HG03159 (cell line): Measurements from ENCODE around the gene CENPB.

Experiments
- ATAC-seq: cut with Tn5 transposase; IDR thresholded peaks from one replicate; pipeline ENCODE4 v1.9.1; 2021; ENCODE audit warnings: mild to moderate bottlenecking, moderate library complexity; ENCODE audit not compliant: unreplicated experiment

The CENPB gene

DNA sequence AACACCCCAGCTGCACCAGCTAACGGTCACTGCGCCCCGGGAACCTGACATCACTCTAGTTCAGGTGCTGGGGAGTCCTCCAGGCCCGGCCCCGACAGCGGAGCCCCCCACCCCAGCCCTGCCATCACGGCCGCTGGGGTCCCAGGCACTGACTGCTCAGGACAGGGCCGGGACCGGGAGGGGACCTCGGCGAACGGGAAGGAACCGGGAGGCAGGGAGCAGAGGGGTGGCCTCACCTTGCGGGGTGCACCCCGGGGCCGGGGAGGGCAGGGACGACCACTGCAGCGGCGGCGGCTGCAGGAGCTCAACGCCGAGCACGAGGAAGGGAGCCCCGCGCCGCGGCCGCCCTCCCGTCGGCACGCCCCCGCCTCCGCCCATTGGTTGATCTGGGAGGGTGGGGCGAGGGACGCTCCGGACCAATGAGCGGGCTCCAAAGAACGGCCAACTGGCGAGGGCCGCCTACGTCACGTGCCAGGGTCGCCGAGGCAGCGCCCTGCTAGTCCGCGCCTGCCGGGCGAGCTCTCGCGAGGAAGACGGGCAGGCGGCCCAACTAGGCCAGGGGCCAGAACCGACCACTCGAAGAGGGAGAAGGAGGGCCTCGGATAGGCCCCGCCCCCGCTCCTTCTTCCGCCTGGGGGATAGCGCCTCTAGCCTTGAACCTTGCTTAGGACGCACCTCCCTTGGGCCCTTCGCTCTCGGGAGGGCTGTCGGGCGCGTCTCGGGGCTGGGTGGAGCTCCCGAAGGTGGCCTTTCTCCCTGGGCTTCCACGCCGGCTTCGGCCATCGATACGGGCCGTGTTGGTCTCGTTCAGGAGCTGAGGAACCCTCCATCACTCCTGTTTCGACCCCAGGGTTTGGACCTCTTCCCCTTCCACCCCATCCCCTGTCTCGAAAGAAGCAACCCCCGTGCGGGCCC lies 18.9 kb downstream of the CENPB start, which contains the start of gene ADISSP:
ADISSP (minus strand) TSS at position 327 of the 915 bp plus-strand sequence. CDS start 7,653 bp downstream, outside the sequence.
- ATAC-seq, result peak; percentile 90

DNA sequence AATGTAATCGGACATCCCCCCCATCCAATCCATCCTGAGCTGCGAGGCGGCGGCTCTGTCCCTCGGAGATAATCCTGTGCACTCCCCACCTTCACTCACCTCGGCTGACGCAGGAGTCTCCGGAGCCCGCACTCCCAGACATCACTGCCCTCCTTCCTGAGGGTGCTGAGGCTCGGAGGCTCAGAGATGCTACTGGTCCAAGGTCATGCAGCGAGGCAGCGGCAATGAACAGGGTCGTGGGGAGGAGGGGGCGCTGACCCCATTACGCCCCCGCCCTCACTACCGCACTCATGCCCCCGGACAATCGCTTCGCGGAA lies 19.5 kb downstream of the CENPB start:
- ATAC-seq, result peak; percentile 2

DNA sequence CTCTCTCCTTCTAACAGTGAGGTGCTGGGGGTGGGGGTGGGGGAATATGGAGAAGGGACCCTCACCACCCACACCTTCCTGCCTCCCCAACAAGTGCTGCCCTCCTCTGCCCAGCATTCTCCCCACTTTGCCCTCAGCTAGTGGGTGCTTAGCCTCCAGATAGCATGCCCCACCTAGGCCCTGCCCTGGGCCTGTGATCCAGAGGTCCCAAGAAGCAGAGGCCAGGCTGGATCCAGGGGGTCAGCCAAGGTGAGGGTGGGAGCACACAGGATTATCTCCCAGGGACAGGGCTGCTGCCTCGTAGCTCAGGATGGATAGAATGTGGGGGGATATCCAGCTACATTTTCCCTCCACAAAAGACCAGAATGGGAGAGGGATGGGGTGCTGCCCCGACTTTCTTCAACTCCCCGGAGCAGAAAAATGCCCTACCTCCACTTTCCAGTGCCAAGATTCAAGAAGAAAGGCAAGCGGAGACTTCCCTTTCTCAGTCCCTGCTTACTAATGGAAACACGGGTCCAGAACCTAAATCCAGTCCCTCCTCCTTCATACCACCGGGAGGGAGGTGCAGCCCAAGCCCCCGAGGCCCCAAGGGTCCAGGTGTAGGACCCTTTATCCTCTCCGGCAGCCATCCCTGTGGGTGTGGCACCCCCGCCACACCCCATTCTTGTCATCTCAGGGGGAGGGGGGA lies 20.0 kb downstream of the CENPB start:
- ATAC-seq, result no peak

DNA sequence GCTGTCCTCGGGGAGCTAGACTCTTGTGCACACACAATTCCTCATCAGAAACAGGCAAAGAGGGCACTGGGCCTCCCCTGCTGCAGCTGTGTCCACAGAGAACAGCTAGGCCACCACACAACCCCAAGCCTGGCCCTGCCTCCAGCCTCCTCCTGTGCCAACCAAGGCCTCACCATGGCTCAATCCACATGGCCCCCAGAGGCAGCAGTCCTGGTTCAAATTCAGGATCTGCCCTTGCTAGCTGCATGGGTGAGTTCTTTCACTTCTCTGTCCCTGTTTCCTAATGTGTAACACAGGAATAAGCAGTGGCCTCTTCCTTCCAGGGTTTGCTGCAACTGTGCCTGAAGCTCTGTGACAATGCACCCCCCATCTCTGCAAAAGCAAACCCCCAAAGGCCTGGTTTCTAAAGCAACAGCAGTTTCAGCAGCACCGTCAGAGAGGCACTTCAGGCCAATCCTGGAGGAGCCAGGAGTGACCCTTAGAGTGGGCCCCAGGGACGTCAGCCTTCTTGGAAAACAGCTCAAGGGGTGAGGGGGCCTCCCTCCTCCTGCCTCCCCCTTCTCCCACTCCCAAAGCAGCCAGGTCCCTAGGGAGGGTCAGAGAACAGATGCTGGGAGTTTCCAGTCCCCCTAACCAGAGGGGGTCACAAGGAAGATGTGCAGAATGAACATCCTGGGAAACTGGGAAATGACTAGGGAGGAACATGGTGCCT lies 21.2 kb downstream of the CENPB start:
- ATAC-seq, result no peak

DNA sequence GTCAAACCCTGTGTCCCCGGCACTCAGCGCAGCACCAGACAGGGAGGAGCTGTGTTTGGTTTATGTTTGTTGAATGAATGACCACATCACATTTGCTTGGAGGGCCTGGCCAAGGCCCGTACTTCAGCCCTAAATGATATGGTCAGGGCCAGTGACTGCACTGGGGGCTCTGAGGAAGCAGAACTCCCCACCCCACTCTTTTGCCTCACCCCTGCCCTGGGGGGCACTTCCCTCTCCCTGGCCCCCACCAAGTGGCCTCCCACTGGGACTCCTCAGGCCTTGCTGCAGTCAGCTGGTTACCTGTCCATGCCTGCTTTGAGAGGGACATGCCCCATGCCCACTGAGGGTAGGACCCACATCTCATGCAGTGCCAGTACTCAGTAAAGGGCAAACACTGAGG lies 21.9 kb downstream of the CENPB start:
- ATAC-seq, result no peak

DNA sequence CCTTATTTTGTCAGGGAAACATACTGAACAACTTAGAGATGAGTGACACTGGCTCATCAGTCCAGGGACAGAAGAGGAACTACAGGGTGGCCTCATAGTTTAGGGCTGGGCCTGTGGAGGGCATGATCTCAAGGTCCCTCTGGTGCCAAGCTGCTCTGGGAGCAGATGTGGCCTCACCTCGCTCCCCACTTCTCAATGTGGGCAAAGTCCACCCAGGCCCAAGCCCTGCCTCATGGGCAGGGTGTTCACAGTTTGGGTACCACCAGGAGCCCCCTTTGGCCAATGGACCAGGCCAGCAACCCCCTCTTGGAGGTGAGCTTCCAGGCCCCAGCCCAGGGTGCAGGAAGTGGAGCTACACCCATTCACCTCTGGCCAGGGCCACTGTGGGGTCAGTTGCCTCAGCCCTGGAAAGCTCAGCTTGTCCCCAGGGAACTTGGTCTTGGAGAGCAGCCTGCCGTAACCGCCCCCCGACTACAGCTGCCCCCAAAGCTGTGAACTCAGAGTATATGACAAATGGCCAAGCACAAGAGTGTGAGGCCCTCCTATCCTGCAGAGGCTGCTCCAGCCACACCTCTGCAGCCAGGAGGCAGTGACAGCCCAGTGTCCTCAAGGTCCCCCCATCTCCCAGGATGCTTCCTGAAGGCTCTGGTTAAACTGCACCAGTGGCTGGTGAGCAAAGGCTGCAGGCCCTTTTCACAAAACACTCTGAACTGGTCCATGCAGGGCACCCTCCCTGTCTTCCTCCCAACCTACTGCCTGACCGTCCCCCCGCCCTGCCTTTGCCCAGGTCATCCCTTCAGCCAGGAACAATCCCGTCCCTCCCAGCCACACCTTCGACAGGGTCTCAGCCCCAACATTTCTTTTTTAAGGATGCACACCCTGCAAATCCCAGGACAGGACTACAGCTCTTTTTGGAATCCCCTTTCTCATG lies 22.6 kb downstream of the CENPB start:
- ATAC-seq, result no peak

DNA sequence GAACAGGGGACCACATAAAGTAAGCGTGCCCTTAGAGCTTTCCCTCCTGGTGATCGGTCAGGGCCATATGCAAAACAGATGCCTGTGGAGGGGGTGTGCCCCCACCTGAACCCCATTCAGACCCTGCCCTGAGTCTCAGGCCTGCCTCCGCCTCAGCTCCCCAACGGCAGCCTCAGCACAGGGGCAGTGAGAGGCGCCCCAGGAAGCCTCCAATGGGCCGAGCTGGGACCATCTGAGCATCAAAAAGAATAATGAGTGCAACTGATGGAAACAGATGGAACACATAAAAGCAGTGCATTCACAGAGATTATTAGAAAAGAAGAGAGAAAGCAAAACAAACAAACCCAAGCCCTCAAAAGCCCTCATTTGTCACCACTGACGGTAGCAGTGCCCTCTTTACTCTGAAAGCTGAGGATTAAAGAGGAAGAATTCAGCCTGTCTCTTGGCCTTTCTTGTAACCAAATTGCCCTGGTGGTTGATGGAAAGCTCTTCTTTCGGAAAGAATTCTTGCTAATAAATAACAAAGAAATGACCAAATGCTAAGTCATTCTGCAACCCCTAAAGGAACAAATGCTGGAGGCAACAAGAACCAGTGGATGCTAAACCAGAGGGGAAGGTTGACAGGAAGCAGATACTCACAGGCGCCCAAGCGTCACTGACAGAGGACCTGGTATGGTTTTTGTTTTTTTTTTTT lies 25.7 kb downstream of the CENPB start:
- no peak for ATAC-seq

DNA sequence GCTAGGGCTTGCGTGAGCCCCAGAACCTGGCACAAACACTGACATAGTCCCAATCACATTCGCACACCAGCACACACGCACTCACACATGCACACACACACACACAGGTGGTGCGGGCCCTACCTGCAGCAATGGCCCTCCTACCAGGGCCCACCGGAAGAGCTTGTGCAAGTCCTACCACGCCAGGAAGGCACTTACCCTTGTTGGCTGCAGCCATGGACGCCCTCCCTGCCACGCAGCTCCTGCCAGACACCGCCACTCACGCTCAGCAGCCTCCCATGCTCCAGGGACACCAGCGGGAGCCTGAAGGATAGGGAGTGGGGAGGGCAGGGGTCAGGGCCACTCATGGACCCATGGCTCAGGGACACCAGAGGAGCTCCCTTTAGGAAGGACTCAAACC lies 26.7 kb downstream of the CENPB start:
- no peak for ATAC-seq

DNA sequence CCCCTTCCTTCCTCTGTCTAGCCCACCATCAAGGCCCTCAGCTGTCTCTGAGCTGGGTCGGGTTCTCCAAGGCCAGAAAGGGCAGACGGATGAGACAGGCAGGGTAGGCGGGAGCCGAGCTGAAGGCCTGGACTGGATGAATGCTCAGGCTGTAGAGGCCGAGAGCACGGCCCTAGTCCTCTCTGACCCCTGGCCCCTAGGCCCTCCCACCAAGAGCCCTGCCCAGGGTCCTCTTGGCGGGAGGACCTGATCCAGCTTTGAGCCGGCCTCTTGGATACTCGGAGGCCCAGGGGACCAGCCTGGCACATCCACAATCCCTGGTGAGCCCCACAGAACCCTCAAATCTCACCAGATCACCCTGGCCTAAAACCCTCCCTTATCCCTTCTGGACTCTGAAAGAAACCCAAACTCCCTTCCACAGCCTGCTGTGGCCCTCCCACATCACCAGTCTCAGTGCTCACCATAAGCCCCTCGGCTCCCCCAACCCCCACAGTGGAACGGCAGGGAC lies 27.2 kb downstream of the CENPB start:
- no peak for ATAC-seq

DNA sequence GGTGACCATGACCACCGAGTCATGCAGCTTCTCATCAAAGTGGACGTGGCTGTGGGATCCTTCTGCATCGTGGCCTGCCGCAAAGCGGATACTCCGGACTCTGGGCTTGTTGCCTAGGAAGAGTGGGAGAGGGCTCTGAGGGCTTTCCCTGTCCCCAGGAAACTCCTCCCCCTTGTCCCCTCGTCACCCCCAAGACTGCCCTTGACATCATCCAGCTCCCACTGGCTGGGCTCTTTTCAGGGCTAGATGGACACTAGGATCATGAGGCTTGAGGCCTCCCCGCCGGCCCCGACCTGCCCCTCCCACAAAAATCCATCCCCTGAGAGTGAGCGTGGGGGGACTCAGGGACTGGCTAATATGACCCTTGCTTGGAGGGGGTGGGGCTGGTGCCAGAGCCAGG lies 28.0 kb downstream of the CENPB start:
- ATAC-seq, result no peak

DNA sequence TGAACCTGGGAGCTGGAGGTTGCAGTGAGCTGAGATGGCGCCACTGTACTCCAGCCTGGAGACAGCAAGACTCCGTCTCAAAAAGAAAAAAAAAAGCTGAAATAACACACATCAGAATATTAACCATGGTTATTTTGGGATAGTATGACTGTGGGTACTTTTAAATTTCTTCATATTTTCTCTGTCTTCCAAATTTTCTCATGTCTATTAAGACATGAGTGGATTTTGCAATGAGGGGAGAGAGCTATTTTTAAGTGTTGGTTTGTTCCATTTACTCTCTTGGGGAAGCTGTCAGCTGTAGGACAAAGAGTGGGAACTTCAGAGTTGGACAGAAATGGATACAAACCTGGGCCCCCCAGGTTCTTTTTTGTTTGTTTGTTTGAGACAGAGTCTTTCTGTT lies 29.3 kb downstream of the CENPB start:
- ATAC-seq, result no peak

DNA sequence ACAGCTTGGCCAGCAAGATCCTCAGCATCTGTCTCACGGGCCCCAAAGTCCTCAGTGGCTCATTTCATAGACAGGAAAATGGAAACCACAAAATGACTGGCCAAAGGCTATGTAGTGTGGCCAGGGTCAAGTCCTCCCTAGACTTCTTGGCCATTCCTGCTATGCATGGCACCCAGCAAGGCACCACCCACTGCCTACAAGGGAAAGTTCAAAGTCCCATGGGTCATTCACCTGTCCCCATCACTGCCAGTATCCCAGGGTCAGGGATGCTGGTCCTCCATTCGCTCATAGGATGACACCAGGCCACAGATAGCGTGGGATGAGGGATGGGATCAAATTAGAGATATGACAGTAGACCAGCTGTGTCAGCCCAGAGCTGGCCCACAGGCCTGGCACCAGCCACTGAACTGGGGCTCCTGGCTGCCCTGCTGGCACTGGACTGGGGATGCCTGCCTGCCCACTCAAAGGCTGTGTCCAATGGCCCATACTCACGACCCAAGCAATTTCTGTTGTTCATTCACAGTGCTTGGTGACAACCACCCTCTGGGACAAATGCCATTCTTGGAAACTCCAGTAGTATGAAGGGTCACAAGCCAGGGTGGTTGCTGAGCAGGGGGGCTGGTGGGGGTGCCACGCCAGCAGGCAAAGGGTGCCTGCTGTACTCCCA lies 30.6 kb downstream of the CENPB start:
- no peak for ATAC-seq

DNA sequence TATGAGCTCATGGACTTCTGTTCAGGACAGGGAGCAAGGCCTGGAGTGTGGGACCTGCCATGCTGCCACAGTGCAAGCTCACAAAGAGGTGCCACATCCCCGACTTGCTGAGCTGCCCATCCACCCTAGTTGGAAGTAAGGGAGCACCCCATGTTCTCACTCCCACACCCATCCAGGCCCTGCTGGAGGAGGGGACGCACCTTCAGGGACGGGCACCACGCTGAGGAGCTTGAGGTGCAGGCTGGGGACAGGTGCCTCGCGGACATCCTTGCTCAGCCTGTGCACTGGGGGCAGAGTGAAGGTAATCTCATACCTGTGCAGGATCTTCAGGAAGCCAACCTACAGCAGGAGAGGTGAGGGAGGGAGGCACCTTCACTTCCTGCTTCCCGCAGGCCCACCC lies 31.3 kb downstream of the CENPB start:
- no peak for ATAC-seq

DNA sequence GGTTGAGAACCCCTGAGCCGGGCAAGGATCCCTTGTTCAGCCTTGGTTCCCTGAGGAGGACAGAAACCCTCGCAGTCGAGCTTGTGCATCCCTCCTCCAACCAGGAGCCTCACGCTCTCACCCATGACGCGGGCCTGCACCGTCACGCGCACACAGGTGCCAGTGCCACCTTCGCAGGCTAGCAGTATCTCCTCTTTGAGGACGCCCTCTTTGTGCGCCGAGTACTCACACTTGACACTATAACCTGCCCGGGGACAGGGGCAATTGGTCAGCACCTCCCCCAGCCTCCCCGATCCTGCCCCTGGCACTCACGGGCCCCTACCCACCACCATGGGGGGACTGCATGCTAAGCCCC lies 32.3 kb downstream of the CENPB start:
- no peak for ATAC-seq

DNA sequence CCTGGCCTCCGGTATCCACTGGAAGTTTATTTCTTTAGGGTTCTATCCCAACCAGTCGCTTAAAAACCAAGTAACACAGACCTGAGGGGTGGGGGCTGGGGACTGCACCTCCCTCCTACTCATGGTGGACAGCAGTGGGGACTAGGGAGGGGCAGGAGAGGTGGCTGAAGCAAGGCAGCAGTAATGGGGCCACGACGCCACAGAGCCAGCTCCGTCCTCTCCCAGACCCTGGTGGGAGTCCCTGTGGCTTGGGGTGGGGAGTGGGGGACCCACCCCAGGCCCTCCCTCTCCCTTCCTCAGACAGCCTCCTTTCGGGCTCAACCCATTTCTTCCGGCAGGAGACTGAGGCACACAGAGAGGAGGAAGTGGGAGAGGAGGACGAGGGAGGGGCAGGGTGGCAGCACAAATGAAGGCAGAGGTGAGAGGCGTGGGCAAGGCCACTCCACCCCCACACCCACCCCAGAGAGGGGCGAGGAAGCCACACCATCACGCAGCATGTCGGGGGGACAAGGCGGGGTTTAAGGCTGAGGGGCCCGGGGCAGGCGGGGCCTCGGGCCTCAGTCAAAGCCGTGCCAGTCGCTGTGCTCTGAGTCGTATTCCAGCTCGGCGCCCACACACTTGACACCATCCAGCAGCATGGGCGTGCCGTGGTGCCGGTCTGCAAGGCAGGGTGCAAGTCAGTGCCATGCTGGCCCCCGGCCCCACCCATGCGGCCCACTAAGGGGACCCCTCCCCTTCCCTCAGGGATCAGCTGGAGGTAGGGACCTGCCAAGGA lies 32.9 kb downstream of the CENPB start:
- no peak for ATAC-seq

DNA sequence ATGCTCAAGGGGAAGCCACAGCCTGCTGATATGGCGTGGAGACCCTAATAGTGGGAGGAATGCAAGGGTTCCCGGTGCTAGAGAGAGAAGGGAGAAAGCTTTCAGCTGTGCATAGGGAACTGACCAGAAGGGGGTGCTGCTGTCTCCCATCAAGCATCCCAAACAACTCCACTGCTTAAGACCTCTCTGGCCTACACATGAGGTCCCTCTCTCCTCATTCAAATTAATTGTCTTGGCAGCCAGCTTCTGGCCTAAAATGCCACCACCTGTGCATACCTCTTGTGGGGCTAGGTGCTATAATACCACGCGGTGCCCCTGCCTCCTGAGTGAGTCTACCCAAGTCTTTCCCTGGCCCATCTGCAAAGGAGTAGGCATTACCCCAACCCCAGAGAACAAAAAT lies 33.4 kb downstream of the CENPB start:
- ATAC-seq, result no peak

DNA sequence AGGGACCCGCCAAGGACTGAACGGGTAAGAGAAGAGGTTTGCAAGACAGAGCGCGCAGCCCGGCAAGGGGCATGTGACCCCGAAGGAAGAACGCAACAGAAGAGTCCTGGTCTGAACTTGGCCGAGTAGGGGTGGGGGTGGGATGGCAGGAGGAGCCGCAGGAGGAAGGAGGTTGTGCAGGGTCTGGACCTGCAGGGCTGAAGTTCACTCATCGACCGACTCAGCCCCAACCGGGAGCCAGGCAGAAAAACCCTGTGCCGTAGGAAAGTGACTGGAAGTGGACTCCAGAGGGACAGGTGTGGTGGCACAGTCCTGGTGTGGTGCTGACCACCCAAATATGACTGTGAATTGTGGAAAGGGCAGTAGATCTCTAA lies 34.2 kb downstream of the CENPB start:
- ATAC-seq, result no peak

DNA sequence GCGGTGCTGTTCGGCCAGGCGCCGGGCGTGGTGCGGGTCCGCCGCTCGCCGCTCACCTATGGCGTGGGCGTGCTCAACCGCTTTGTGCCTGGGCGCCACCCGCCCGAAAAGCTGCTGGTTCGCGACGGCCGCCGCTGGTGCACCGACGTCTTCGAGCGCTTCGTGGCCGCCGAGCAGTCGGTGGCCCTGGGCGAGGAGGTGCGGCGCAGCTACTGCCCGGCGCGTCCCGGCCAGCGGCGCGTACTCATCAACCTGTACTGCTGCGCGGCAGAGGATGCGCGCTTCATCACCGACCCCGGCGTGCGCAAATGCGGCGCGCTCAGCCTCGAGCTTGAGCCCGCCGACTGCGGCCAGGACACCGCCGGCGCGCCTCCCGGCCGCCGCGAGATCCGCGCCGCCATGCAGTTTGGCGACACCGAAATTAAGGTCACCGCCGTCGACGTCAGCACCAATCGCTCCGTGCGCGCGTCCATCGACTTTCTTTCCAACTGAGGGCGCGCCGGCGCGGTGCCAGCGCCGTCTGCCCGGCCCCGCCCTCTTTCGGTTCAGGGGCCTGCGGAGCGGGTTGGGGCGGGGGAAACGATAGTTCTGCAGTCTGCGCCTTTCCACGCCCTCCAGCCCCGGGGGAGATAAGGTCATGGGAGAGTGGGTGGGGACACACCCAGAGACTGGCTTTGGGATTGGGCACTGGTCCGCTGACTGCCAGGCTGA lies 34.7 kb downstream of the CENPB start:
- no peak for ATAC-seq
